CD4-positive, alpha-beta T cell treated with Interleukin-17A for 1 hour (primary cell): Measurements from ENCODE around the gene MAPK4.

Source experiments
- DNase-seq: peaks from one replicate; pipeline ENCODE4 v3.0.0-alpha.2; 2020

MAPK4 gene

DNA sequence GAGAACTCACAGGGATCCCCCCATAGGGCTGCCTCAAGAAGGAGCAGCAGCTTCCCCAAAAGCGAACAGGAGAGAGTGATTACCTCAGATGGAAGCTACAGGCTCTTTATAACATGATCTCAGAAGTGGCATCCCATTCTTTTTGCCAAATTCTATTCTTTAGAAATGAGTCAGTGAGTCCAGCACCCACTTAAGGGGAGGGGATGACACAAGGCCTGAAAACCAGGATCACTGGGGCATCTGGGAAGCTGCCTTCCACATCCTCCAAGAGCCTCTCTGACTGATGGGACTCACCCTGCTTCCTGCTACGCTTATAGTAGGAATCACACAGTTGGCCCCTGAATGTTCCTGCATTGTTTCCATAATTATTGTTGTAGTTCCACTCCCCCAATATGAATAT, 96.5 kb downstream of the MAPK4 start:
- DNase-seq, result no peak

DNA sequence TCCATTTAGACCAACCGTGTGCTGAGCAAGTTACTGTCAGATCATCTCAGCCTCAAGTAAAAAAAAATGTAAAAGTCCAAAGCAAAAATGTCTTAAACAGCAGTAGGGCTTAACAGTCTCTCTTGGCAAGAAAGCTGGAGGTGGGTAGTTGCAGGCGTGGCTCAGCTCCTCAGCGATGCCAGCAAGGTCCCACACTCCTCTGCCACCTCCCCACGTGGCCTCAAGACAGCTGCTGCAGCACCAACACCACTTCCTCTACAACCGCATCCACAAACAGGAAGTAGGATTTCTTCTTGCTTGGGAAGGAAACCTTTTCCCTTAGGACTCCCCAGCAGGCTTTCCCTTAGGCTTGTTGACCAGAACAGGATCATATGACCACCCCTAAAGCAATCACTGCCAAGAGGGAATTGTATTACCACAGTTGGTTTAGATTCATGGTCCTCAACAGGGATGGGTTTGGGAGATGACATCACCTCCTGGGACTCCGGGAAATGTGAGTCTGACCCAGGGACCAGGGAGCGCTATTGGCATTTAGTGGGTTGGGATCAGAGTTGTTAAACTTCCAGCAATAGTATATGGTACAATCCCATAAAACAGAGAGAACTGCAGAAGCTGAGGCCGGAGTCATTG, 97.1 kb downstream of the MAPK4 start:
- DNase-seq, result no peak

DNA sequence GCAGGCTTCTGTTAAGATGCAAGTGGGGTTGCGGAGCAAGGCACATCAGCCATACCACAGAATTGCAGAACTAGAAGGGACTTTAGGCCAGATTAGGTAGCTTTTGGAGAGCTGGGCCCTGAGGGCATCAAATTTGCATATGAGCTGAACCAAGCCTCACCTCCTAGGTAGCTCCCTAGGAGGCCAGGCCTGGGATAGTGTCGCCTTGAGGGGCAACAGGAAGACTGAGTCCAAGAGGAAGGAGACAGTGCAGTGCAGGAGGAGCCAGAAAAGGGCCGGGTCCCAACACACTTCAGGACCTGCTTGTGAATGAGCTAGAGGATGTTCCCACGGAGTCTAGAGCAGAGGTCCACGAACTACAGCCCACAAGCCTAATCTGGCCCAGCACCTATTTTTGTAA, 98.7 kb downstream of the MAPK4 start:
- DNase-seq, result no peak

DNA sequence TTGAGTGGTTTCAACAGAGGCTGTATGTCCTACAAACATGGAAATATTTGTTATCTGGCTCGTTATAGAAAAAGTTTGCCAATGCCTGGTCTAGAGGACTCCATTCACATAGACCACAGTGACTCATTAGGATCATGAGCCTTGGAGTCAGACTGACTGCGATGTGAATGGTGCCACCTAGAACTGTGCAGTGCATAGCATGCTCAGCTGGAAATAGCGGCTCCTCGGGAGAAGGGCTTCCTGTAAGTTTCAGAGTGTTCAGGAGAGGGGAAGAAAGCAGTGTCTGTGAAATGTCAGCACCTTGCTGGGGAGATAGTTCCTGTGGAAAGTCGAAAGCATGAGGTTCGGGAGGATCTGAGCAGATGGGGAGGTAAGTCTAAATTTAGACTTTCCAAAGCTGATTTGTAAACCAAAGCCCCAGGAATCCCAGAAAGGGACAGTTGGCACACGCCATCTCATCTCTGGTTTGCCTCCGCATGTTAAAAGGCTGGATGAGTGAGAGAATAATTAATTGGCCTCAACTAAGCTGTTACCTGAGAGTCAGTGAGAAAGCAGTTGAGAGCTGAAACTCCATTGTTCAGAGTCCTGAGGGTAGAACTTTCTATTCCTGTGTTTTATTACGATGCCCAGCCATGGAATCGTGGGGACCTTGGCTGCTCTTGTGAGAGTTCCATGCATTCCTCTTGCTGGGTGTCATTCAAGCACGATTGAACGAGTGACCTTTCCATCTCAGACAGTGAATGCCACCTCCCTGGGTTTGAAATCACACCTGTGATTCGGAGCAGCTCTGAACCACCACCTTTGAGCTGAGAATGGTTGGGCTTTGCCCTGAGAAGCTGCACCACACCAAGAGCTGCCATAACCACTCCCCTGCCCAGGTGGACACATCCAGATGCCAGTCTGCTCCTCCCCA, 99.5 kb downstream of the MAPK4 start:
- DNase-seq, result no peak

DNA sequence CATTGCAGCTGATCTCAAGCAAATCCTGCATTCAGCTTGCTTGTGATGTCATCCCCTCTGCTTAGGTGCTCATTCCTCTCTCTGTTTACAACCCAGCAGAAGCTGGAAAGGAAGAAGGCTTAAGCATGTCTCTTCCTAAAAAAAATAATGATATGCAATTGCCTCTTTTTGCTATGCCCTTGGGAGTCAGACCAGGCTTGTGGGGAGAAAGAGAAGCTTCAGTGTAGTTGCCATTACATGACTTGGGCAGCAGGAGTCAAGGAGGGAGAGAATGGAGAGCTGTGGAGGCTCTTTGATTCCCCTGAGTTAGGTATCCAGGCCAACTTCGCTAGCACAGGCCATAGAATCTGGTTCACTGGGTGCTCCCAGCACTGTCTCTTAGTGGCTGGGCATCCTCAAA, 101.1 kb downstream of the MAPK4 start:
- DNase-seq, result no peak

DNA sequence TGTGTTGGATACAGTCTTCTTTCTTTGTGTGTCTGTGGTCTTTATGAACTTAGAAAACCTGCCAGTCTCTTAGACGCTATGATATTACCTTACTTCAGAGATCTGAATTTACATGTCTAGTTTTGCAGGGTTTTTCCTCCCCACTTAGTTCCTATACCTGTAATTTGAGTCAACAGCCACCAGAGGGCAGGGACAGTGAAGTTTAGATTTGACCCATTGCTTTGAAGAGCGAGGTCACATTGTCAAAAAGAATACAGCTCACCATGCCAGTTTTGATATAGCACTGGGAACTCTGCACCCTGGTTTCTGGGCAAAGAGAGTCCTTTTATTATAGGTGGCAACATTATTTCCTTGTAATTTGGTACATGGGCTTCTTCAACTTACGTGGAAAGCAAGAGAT, 102.3 kb downstream of the MAPK4 start:
- no peak for DNase-seq

DNA sequence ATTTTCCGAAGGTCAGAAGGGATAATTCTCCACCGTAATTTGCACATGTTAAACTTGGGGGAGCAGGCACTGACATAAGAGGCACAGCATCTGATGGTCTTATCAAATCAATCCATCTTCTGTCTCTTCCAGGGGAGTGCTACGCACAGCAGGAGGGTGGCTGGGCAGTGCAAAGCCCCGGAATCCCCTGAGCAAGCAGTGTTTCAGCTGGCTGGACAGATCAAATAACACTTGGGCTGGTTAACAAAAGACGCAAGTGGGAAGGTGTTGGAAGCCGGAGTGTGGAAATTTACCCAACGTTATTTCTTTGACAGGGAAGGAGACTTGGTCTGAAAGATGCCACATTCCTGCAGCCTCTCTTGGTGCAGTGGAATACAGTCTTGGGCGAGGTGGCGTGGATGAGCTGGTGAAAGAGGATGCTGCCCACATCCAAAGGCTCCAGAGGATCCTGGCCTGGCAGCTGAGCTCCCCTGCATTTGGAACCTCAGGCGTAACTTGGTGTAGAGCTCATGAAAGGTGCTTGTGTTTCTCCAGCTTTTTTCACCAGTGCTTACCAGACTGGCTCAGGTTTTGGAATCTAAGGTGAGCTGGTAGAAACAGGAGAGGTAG, 103.0 kb downstream of the MAPK4 start:
- no peak for DNase-seq

DNA sequence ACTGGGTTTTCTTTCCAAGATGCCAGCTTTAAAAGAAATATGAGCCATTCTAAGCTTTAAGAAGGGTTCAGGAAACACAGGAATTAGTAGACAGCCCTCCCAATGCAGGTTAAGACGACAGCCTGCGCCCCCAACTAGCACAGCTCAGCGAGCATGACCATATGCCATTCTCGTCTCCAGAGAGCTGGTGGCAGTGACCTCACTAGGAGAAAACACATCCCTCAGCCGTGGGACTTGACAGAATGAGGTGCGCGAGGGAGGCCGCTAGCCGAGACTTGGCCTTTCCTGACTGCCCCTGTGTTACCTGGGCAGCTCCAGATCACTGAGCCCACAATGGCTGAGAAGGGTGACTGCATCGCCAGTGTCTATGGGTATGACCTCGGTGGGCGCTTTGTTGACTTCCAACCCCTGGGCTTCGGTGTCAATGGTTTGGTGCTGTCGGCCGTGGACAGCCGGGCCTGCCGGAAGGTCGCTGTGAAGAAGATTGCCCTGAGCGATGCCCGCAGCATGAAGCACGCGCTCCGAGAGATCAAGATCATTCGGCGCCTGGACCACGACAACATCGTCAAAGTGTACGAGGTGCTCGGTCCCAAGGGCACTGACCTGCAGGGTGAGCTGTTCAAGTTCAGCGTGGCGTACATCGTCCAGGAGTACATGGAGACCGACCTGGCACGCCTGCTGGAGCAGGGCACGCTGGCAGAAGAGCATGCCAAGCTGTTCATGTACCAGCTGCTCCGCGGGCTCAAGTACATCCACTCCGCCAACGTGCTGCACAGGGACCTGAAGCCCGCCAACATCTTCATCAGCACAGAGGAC, 103.9 kb downstream of the MAPK4 start:
- DNase-seq, result no peak

DNA sequence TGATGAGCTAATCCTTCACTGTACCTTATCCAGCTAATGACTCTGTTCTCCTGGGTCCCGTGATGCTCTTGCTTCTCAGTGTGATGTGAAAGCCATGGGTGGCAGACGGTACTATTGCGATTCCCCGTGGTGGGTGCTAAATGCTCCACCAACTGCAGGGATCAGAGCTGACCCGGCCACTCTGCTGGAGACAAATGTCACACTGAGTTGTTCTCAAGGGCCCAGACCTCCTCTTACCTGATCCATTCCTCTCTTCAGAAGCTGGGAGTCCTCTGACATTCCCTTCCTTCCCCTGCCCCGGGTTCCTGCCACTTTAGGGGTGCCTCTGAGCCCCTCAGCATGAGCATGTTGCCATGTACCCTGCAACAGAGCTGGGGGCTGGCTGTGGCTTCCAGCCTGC, 105.1 kb downstream of the MAPK4 start:
- DNase-seq, result no peak

DNA sequence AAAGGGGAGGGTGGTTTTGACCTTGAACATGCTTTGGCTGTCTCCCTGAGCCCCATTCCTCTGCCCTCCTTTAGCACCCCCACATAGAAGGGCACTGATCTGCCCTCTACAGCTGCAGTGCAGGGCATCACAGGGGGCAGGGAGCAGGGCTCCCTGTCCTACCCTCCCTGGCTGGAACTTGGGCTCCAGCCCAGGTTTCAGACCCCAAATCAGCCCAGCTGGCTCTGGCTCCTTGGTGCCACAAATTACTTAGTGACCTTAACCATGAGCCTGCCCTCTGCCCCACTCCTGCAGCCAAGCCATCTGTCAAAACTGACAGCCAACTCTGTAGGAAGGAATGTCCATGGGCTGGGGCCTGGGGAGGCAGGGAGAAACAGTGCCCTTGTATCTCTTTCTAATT, 105.6 kb downstream of the MAPK4 start:
- DNase-seq, result no peak

DNA sequence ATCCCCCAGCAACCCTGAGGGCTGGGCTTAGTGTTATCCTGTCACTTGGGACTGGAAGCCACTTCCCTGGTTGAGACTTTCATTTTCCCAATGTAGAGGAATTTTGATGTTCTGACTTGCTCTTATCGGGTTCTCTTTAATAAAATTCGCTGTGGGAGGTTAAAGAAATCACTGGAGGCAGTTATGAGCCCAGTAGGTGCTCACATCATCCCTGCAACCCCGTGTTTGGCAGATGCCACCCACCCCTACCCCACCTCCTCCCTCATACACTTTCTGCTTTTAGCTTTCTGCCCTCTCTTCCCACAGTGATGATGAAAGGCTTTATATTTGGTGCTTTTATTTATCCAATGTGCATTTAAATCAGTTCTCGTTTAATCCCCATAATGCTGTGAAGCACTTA, 106.6 kb downstream of the MAPK4 start:
- DNase-seq, result no peak

DNA sequence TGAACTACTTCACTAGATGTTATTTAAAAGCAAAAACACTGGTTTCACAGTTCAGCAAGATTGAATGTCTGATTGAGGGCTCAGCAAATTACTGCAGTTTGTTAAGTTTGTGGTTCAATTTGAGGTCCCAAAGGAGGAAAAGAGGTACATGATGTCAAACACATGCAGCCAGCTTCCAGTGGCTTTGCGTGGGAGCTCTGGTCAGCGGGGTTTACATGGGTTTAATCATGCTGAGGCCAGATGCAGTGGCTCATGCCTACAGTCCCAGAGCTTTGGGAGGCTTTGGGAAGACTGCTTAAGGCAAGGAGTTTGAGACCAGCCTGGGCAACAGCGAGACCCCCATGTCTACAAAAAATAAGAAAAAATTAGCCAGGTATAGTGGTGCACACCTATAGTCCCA, 111.5 kb downstream of the MAPK4 start:
- DNase-seq, result no peak

DNA sequence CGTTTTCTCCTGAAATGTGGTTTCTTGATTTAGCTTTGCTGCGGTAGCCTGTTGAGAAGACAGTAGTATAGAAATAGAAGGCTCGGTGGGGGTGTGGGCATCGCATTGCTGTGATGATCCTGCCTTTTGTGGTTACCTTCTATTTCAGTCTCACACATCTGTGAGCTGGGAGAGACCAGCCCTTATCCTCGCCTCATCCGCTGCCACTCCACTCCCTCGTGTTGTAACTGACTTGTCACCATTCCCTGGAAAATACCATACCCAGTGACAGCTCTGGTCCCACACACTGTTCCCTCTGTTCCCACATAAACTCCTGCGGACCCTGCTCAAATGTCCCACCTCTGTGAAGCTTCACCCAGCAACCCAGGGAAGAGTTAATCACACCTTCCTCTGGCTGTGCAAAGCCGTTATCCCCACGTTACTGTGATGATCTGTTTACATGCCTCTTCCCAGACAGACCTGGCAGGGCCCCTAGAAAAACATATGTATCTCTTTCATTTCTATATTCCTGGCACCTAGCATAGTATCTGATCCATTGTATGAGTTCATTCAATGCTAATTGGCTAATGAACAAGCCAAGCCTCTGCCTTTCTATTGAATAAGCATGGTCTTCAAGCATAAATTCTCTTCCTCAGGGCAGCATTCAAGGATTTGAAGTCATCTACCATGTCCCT, 114.6 kb downstream of the MAPK4 start:
- no peak for DNase-seq

DNA sequence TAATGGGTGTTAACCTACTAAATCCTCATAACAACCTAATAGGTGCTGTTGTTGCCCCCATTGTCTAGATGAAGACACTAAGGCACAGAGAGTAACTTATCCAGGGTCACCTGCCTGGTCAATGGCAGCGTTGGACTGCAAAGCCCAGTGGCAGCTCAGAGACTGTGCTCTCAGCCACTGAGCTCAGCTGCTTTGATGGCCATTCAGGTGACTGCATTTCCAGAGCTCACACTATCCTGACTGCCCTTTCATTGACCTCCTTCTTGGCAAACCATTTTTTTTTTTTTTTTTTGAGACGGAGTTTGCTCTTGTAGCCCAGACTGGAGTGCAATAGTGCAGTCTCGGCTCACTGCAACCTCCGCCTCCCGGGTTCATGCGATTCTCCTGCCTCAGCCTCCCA, 115.2 kb downstream of the MAPK4 start:
- DNase-seq, result no peak

DNA sequence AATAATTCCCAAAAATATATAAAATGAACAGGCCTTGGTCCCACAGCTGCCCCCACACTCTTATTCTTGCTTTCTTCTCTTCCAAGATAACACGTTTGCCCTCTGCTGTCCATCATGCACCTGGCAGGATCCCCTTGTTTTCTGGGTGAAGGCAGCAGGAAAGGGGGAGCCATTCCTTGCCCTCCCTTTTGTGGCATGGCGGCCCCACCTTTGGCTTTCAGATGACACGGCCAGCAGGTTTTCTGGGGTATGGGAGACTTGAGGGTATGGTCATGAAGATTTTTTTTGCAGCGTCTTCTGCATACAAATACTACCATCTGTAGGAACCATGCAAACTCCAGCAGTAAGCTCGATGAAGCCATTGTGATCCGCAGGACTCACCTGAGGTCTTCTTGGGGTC, 118.8 kb downstream of the MAPK4 start:
- DNase-seq, result no peak

DNA sequence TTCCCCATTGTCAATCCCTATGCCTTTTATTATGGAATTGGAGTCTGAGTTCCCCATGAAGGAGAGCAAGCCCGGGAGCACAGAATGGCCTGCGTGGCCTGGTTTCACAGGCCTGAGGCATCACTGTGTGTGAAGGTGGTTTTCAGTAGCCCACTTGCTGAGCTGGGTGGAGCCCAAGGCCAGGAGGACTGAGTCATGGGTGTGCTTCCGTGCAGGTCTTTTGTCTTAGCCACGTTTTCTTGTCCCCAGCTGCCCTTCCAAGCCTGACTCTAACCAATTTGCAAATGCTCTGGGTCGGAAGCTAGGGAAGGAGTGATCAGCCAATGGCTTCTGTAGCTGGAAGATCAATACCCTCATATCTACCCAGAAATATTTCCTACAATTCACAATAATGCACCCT, 119.2 kb downstream of the MAPK4 start:
- no peak for DNase-seq

DNA sequence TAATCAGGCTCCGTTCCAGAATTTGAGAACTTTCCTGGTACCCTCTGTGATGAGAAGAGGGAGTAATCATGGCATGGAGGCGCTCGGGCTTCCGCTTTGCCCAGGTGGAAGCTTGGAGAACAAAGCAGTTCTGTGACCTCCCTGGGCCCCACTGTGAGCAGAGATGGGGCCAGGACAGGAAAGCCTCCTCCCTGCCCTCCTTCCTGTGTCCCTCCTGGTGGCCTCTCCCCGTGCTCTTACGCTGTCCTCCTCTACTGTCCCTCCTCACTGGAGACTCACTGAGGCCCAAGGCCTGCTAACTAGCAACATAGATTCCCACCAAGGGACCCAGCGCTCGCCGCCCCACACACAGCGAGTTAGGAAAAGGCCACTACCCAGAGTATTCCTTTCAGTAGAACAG, 119.8 kb downstream of the MAPK4 start:
- no peak for DNase-seq

DNA sequence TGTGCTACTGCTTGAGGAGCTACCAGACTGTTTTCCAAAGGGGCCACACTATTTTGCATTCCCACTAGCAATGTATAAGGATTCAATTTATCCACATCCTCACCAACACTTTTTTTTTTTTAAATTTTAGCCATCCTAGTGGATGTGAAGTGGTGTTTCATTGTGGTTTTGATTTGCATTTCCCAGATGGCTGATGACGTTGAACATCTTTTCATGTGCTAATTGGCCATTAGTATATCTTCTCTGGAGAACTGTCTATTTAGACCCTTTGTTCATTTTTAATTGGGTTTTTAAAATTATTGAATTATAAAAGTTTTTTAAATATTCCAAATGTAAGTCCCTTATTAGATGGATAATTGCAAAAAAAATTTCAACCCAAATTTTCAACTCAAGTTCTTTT, 121.1 kb downstream of the MAPK4 start:
- DNase-seq, result no peak

DNA sequence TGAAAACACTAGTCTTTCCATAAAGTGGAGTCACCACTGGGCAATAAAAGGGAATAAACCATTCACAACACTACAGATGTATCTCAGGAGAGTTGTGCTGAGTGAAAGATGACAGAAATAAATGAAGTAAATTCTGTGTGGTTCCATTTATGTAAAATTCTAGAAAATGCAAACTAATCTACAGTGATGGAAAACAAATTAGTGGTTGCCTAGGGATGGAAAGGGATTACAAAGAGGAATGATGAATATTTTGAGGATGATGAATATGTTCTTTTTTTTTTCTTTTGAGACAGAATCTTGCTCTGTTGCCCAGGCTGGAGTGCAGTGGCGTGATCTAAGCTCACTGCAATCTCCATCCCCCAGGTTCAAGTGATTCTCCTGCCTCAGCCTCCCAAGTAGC, 123.0 kb downstream of the MAPK4 start:
- no peak for DNase-seq

DNA sequence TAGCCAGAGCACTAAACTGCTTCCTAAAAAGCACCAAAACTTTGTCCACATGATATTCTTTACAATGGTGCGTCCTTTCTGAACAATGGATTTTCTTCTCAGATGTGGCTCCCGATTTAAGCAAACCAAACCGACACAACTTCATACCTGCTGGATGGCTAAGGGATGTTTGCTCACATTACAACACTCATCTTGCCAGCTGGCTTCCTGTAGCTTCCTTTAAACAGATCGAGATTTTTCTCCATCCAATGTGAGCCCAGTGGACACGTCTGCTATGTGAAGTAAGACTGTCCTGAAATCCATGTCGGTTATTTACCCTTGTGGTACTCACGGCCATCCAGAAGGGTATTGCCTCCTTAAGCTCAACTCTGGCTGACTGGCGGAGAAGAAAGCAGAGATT, 126.5 kb downstream of the MAPK4 start:
- no peak for DNase-seq

DNA sequence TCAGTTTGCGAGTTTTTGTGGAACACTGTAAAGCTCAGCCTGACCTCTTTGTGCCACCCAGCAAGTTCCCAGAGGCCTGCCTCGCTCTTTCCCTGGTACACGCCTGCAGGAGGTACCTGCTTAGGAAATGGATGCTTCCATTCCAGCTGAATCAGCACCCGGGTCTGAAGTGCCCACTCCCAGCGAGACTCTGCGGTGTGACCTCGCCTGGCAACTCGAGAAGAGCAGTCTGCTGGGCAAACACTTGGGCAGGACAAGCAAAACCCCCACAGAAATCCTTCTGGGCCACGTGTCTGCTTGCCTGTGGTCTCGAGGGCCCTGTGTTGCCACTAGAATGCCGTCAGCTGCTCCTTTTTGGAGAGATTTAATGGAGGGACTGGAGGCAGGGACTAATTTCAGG, 127.6 kb downstream of the MAPK4 start:
- no peak for DNase-seq

DNA sequence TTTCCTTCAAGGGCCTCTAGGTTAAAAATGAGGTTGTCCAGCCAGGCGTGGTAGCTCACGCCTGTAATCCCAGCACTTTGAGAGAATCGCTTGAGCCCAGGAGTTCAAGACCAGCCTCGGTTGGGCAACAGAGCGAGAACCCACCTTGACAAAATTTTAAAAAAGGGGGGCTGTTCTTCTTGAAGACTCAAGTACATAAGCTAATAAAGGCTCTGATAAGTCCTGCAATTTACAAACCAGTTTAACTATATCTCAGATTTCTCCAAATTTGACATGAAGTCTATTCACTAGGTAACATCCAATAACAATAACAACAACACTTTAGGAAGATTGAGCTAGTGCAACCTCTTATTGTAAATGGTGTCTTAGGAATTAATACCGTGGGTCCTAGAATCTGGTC, 129.7 kb downstream of the MAPK4 start:
- no peak for DNase-seq

DNA sequence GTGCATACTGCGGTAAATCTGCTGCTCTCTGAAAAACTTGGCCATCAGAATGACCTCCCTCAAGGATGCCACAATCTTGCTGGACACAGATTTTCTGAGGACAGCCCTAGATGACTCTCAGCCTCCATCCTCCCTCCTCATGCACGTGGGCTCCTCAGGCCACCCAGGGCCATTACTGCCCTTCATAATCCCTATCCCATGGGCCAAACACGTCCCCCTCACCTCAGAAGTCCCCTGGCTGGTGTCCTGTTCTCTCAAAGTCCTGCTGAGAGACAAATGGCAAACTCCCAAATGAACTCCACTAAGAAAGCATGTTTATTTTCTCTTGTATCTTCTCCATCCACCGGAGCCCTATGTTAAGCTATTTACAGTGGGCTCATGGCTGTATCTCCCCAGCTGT, 134.3 kb downstream of the MAPK4 start:
- DNase-seq, result no peak
